Suppressor macrophage treated with lipopolysaccharide for 4 hours (primary cell): ENCODE data around the gene PIEZO2.

Source experiments
- DNase-seq: peaks from one replicate; pipeline ENCODE4 v3.0.0-alpha.2; 2020

Gene PIEZO2

DNA sequence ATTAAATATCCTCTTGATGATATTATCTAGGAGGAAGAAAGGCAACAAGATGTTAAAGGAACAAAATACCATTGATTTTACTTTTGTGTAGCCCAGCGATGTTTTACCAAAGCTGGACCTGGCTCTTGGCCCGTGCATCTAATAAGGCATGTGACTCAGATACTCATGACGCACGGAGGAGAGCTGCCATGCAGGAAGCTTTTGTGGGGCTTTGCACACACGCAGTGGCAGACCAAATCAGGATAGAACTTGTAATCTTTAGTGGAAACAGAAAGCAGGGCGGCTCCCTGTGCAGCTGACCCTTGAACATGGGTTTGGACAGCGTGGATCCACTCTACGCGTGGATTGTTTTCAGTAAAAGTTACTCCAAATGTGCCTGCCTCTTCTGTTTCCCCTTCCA lies 433.6 kb downstream of the PIEZO2 start:
- DNase-seq: no peak

DNA sequence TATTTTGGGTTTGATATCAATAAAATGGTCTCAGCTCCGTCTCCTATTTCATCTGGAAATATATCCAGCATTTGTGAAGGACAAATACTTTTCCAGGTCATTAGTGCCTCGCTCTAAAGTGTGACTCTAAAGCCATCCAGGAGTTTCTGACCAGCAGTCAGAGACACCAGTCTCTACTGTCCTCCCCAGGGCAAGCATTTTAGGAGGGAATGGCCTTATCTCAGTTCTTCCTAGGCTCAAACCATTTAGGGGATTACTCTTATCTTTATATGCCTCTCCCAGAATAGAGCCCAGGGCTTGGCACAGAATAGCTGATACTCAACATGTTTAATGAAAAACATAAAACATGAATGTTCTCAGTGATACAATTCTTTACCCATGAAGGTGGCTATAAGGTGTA lies 436.0 kb downstream of the PIEZO2 start:
- DNase-seq: no peak

DNA sequence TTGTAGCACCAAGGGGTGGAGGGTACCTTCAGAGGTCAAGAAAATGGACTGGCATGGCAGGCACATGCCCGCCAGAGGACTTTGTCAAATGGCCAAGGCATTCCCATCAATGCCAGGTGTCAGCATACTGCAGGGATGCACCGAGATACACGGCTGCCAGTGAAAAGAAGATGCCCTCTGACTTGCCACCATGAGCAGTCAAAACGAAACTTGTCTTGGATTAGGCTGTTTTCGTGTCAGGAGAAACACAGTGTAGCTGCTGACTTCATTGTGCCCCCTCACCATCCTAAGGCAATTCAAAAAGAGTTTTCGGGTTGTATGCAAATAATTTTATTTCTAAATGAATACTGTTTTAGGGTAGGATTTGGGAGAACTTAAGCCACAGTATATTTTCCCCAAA lies 442.1 kb downstream of the PIEZO2 start:
- no peak for DNase-seq

DNA sequence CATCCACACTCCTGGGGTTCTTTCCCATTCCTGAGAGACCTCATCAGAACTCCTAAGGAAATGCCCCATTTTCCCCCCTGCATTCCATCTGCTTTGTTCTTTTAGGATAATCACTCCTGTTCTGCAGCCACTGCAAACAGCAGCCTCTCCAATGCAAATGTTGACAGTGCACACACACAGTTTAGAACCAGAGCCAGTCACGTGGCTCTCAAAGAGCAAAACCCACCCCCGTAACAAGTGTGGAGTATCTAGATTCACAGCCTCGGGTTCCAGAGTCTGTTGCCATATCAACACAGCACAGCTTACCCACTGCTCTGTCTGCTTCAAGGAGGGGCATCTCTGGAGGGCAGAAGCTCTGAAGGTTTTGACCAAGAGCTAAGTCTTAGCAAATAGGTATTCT lies 443.6 kb downstream of the PIEZO2 start:
- no peak for DNase-seq

DNA sequence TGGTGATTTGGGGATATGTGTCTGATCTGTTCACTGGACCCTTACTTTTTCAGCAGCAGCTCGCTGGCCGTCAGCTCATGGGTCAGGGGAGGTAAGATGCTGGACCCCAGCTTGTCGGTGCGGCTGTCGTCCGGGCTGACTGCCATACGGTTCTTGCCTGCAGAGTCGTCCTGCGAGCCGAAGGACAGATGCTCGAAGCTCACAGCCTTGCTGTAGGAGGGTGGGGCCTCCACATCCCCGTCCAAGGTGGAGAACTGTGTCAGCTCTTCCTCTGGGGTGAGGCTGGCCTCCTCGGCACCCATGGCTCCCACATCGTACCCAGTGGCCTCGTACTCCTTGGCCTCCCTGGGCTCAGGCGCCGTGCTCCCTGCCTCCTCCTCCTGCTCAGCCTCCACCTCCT lies 444.1 kb downstream of the PIEZO2 start:
- DNase-seq: no peak

DNA sequence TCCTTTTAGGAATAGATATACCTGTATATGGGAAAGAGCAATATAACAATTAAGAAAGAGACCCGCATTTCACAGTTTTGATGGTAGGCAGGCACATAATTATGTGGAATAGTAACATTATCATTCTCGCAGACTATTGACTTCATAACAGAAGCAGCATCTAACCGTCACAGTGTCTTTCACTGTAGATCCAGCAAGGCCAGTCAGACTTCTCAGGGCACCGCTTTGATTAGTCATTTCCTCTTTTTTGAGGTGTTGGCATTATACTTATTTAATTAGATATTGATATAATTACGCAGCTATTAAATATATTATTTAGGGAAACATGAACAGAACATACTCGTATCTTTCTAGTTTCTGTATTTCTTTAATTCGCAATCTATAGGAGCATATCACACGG lies 447.2 kb downstream of the PIEZO2 start:
- no peak for DNase-seq

DNA sequence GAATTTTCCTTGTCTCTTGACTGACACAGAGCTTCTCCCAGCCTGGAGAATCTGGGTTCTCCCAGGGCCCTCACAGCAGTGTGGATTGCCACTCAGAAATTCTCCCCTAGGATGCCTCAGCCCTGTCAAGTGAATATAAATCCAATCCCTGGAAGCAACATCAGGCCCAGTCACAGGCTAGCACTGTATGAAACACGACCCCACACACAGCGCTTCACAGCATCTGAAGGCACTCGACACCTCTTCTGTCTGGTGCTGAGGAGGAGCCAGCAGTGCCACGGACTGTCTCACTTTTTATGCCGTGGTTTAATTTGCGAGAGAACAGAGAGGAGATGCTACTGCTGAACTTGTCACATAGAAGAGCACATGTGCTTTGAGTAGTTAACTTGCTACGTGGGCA lies 459.0 kb downstream of the PIEZO2 start:
- DNase-seq: no peak

DNA sequence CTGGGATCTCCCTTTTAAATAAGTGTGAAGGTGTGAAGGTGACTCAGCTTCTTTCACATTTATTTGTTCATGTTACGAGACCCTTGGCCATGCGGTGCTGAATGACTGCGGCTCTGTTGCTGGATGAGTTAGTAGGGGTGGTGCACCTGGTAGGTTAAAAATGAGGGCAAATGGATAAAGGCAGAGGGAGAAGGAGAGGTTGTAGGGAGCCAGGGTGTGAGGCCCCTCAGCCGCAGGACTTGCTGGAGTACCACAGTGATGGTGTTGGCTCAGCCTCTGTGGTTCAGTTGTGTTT lies 459.4 kb downstream of the PIEZO2 start:
- no peak for DNase-seq

DNA sequence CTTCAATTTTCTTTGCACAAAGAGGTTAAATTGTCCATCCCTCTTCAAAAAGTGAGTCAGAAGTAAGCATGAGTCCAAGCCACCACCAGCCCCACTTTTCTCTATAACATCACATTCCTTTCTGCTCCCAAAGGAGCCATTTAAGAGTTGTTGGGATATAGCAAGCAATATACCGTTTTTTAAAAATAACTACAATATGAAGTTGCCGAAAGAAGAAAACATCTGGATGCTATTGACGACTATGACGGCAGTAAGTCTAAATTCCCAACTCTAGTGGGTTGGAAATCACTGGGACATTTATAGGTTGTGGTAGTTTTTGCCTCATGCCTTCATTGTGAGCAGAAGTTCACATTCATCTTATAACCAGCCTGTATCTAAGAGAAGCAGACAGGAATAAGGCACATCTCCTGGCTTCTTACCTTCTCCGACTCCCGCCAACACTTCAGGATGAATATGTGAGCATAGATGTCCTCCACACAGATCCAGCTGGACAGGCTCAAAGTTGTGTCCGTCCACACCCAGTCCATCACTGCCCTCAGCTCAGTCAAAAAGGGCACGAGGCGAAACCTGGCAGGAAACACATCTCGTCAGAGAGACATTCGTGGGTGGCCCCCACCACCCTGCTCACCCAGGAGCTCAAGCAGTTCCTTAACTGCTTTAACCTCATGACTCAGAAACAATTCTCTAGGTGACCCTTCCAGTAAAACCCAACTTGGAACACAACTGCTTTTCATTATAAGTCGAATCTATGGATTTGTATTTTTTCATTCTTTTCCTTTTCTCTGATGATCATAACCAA lies 459.9 kb downstream of the PIEZO2 start:
- no peak for DNase-seq

DNA sequence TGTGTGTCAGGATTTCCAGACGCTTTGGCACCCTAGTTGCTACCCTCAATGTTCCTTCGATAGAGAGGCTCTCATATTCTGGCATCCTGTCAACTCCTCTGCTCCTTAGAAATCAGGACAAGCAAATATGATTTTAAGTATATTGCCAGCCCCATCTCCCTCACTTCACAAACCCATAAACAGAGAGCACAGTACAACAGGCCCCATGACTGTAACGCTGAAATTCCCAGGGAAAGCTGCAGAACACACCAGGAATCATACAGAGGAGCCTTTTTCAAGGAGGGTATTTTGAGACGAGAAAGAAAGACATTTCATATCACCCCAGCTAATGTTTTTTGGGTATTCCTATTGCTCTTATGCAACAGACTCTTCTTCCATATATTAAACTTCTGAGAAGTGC lies 460.6 kb downstream of the PIEZO2 start:
- DNase-seq: no peak

DNA sequence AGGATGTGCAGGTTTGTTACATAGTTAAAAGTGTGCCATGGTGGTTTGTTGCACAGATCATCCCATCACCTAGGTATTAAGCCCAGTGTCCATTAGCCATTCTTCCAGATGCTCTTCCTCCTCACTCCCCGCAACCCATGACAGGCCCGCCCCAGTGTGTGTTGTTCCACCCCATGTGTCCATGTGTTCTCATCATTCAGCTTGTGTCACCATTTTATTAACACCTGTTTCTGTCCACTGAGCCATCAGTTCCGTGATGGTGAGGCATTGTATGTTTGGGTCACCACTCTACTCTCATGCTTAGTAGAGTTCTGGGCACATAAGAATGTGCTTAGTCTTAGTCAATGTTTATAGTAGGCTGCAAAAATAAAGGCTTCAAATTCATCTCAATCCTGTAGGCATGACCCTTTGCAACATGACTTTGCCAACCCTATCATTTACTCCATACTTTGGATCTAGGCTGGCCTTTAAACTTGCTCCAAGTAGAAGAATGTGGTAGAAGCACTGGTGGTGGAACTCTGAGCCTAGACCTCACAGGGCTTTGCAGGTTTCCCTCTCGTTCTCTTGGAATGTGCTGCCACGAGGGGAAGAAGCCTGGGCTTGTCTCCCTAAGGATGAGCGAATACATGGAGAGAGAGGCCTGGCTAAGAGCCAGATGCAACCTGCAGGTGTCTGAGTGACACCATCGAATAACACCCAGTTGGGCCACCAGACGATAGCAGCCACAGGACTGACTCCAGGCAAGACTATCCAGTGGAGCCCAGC lies 462.0 kb downstream of the PIEZO2 start:
- DNase-seq: no peak

DNA sequence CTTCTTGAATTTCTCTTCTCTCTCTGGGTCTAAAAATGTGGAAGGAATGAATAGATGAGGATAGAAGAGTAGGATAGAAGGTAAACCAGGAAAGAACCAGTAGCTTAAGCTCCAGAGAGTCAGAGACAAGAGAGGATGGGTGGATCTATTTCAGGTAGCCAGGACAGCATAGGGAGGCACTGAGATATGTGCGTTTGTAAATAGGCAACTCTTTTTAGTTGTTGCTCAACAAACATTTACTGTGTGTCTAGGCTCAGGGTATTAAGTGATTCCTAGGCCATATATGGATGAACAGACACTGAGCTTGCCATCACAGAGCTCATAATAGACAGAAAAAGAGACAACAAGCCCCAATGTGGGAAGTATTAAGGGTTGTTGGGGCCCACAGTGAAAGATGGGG lies 463.1 kb downstream of the PIEZO2 start:
- no peak for DNase-seq

DNA sequence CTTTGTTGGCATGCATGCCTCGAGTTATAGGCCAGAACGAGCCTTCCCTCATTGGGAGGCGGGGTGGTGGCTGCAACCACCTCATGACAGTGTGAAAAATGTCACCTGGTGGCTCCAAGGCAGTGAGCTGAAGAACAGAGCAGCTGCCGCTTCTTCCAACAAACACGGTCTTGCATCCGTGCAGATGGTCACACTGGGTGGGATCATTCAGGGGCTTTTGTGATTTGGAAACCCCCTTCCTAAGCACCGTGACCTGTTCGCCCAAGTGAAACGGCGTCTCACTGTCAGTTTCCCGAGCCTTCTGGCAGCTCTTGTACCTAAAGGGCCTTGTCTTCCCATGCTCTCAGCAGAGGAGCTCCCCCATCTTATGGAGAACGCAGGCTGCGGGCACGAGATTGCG lies 463.9 kb downstream of the PIEZO2 start:
- DNase-seq: no peak

DNA sequence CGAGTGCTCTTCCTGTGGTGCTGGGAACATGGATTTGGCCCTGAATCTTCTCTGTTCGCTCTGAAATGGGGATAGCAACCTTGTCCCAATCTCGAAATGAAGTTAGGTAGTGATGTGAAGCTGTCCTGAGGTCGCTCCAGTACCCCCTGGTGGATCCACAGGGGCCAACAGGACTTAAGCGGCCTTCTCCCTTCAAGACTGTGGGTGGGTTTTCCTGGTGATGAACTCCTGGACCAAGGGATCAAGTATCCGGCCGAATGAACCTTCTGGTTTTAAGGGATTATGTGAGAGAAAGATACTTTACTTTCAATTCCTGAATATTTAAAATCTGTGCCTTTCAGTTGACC lies 467.0 kb downstream of the PIEZO2 start:
- no peak for DNase-seq

DNA sequence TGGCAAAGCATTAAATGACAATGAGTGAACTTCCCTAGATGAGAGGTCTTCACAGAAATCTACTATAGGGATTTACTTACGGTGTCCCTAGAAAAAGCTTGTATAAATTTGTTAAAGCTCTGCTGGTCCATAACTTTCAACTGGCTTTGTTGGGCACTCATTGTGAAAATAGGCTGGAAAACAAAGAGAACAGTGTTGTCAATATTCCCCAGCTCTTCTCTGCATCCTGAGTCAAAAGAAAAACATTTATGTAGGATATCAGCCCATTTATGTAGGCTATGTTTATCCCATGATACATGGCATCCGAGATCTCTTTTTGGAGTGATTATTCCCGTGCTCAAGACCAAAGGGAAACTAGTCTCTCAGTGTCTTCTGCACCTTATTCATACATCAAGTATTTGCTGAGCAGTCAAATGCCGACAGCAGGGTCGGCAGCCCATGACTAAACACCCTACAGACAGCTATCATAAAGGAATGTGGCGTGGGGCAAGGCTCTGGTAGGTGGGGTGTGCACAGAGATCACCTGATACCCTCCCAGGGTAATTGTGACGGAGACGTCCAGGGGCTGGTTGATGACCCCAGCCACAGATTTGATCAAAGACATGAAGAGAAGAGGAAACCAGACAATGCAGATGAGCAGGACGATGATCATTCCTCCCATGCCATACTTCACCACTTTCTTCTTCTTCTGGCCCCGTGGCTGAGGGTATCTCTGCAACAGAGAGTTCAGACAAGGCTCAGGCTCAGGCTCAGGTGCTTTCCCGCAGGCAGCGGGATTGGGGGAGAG lies 467.6 kb downstream of the PIEZO2 start:
- no peak for DNase-seq

DNA sequence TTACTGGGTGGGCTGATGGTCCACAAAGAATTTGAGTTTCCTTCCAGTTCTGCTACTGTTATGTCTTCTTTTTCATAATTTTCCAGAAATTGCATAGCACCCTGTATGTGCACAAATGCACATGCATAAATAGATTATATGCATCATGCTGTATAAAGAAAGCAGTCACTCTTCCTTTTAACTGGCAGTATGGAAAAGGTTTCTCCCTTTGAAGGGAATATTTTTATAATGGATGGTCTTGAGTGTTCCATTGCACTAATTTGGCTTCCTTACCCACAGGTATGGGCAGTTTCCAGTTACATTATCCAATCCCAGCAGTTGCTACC lies 469.1 kb downstream of the PIEZO2 start:
- no peak for DNase-seq

DNA sequence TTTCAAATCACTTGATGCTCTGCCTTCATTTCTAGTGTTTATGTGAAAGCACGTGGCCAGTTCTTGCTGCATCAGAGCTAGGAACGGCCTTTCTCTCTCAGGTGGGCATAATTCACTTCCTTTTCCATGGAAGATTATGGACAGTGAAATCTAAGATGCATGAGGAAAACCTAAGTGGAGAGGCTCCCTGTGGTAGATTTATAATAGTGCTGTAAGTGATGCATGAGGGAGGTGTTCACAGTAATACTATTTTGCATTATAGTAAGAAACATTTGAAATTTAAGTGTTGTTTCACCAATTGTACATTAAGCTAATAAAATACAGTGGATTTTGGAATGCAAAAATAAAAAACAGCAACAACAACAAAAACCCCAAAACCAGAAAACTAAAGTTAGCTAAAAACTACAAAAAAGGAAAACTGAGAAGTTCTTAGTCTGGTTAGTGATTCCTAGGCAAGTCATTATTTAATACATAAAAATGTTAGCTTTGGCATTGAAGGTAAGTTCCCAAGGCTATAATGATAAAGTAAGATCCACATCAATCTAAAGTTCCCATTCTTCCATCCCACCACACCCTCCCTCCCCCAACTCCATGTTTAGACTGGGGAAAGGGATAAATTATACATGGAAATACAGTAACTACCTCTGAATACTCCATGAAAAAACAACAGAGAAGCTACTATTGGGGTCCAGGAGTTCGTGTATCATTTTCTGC lies 469.7 kb downstream of the PIEZO2 start:
- no peak for DNase-seq

DNA sequence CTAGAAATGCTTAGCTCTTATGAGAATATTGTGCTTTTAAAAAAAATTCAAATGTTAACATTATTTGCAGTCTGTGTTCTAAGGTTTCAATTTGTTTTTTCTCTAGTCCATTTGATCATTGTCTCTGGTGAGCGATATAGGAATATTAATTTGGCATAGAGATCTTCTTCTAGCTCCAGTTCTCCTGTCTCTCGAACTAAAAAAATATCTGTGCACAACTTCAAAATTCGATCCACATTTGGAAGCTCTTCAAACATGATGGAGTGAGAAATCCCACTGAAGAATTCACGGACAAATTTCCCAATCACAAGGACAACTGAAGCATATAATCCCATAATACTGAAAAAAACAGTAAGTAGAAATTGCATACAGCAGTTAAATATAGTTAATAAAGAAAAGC lies 477.9 kb downstream of the PIEZO2 start:
- no peak for DNase-seq

DNA sequence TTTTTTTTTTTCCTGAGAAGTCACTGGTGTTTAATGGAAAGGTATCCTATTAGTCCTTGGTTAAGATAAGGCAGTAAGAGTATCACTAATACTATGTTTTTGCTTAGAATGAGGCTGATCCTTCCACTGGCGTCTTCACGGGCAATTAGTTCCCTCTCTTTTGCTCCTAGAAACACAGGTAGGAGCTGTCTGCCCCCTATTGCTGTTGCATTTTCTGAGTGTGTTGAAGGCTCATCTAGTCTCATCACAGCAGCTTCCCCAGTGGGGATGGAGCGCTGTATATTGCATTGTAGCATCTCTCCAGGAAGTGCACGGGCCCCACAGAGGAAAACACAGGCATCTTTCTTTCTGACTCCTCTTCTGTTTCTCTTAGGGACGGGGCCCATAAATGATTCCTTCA lies 478.5 kb downstream of the PIEZO2 start:
- no peak for DNase-seq

DNA sequence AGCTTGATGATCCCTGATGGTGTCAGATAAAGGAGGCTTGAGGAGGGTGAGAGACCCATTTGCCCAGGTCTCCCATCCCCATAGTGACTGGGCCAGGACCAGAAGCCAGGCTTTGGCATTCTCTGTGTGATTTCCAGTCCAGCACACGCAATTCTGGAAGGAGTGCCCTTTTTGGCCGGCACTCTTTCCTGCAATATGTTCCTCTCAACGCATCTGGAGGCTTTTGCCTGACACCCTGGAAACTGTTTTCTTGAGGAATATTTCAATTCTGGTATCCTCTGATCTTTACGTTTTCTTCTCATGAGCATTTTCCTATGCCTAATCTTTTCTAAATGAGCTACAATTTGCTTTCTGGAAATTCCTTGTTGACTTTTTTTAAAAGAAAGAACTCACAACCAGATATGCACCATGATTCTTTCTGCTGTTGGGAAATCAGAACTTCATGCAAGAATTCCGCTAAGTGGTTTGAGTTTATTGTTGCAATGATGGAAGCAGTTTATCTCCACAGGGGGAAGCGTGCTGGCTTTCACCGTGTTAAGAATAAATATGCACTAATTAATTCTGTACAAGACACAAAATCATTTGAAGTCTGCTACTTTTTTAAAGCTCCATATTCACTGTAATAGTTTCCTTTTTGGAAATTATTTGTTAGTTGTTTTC lies 479.8 kb downstream of the PIEZO2 start:
- DNase-seq: no peak

DNA sequence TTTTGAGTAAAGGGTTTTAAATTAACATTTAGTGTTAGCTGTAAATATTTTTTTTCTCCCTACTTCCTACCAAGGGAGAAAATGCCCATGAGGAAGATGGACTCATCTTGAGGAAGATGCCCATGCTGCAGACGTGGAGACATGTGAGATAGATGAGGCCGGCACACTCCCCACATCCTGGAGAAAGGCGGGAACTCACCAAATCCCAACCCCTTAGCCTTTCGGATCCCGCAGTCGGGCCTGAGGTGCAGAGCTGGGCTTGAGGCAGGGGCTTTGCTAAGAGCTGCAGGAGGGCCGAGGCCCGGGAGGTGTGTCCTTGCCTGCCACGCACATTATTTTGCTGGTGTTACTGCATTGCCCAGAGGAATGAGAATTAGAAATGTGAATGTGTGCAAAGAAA lies 485.6 kb downstream of the PIEZO2 start:
- DNase-seq: no peak

DNA sequence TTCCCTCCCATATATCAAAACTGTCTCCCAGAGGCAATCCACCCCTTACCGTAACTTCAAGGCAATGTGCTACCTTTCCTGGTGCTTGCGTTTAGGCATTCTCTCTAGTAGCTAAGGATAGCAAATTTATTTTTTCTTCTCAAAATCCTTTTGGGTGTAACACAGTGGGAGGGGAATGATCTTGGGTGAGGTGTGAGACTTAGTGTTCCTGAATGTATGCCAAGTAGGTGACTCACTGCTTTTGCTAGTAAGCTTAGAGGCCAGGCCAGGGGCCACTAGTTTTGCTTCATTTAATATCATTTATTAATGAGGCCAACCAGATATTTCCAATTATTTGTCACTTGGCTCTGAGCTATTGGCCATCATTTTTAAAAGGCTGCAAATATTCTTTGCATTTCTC lies 488.1 kb downstream of the PIEZO2 start:
- DNase-seq: no peak
